Ovary (tissue), 10 donors: ENCODE data around the gene AMY2A. TPM values are rescaled to one million over a fixed set of nuclear protein-coding genes. Genes with fewer than 3 reads are reported as not detected.
"Not testable (repeated sequence)": the region's sequence is repeated elsewhere in the genome, so short reads cannot be mapped to it uniquely, and the experiment has no call there.

Experiments used
- DNase-seq, 5 donors: peaks; one replicate each; pipeline ENCODE4 v3.0.0-alpha.2; 2019 to 2020
- H3K27ac ChIP-seq, 2 donors: fragments of 200-600 bp; one replicate each; pipeline versions ENCODE4 v1.5.1 to v1.8.0; 2019 to 2022
- H3K27me3 ChIP-seq: fragments of 200-600 bp; one replicate; pipeline ENCODE4 v1.8.0; 2022
- H3K36me3 ChIP-seq: fragments of 200-600 bp; sonication (generic); one replicate; pipeline ENCODE4 v1.5.1; 2019
- H3K4me1 ChIP-seq: one replicate; pipeline ENCODE4 v1.8.1; 2013; ENCODE audit warnings: mild to moderate bottlenecking, moderate library complexity; ENCODE audit not compliant: insufficient read depth
- H3K4me3 ChIP-seq: fragments of 200-600 bp; sonication (generic); one replicate; pipeline ENCODE4 v1.5.1; 2017
- H3K9me3 ChIP-seq, 2 donors: fragments of 200-600 bp in 1 of 2; sonication (generic) in 1 of 2; one replicate each; pipeline versions ENCODE4 v1.5.1 to v1.8.1; 2013 to 2019; ENCODE audit warnings: mild to moderate bottlenecking in 1 of 2, moderate library complexity in 1 of 2
- EP300 ChIP-seq: sonication (generic); formaldehyde crosslinking; IDR thresholded peaks from one replicate; pipeline ENCODE4 v1.6.1; 2017; ENCODE audit warnings: antibody characterized with exemption
- POLR2A ChIP-seq: fragments of 450-650 bp; IDR thresholded peaks from one replicate; pipeline ENCODE4 v1.6.1; 2017; ENCODE audit warnings: antibody characterized with exemption, mild to moderate bottlenecking, moderate library complexity
- WGBS, 3 donors: extraction: QIAGEN DNeasy Blood & Tissue Kit in 1 of 3; methylation state at CpG; one replicate each; pipeline versions ENCODE4 v1.1.5 to v1.1.7; 2013 to 2017; 5-methylcytosine and 5-hydroxymethylcytosine counted together
- intact Hi-C, 4 donors: fragments of 100-400 bp; cut with DNase I; formaldehyde crosslinking; loops; one replicate each; pipeline versions ENCODE4 v1.11.0 to v1.15.1; 2022 to 2023
- long read RNA-seq, 3 donors: library from polyadenylated mRNA in 2 of 3; unstranded in 2 of 3; transcript quantifications; one replicate each; pipeline ENCODE4 v2.0.0 and lab custom pipeline, GENCODE V29; 2021 to 2026
- polyA plus RNA-seq, 2 donors: library from polyadenylated mRNA; stranded (reverse); fragments of 200-250 nt in 1 of 2; fragments of 350-450 nt in 1 of 2; fragmentation: Illumina TruSeq in 1 of 2; extraction: RNeasy Lipid Tissue Mini Kit (QIAGEN cat#74804) in 1 of 2; gene quantifications; one replicate each; pipeline ENCODE4 v1.2.3, GENCODE V29; 2013 to 2014
- total RNA-seq, 7 donors: library from RNA; depleted of rRNA in 2 of 7; stranded (reverse); fragments of >200 nt in 2 of 7; fragmentation: NEBNext Ultra II Directional in 3 of 7; extraction: Animal tissue kit (Norgen Biotek cat#: 25700) in 3 of 7; gene quantifications; one replicate each; pipeline versions ENCODE4 v1.1.0 to v1.2.4, GENCODE V29; 2016 to 2023
- TF ChIP-seq, protein P1 (sequence below), 3 donors: fragments of 450-650 bp in 2 of 3; fragments of 200-600 bp in 1 of 3; IDR thresholded peaks; one replicate each; pipeline versions ENCODE4 v1.5.1 to v1.8.0; 2016 to 2022; ENCODE audit warnings: antibody characterized with exemption in 3 of 3, mild to moderate bottlenecking in 1 of 3
- donor health status: DM: no; HTN: no; CAD: no; lungs with moderate emphysema.
- donor health status: DM: no; HTN: no; CAD: no.
- donor health status: Bipolar disorder and iron deficiency.
- donor health status: DM: yes; HTN: yes; CAD: no.
- donor health status: DM: no; HTN: no; CAD: no.
- donor health status: DM: yes; HTN: yes; CAD: no.

Gene AMY2A
- total RNA-seq = 1 to 10 TPM in 1 of 7 donors, under 1 TPM in 3, not detected in 3; 0.42 to 6.9 (median 0.78) TPM
- under 1 TPM in 1 of 2 donors, not detected in 1; 0.15 TPM for polyA plus RNA-seq
- long read RNA-seq, donor 1 = 0 reads
- long read RNA-seq, donor 2 = 0 reads
- long read RNA-seq, donor 3 = 0 reads

DNA sequence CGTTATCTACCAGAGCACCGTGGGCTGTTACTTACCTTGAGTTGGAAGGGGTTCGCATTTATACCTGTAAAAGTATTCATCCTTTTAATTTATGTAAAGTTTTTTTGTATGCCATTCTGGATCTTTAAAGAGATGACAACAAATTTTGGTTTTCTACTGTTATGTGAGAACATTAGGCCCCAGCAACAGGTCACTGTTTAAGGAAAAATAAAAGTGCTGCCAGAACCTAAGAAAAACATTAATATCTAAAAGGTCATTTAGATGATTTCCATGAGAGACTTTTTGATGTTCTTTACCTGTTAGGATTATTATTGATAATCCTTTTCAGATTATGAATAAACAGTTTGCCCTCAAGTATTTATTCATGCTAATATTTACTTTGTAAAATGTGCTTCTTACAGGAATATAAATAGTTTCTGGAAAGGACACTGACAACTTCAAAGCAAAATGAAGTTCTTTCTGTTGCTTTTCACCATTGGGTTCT is at the start of gene AMY2A:
Gene AMY2A (plus strand): TSS at position 434 of the 484 bp plus-strand sequence. CDS start 14 bp downstream, at position 448.
- DNase-seq, H3K4me3 ChIP-seq, H3K9me3 ChIP-seq, H3K27me3 ChIP-seq, H3K36me3 ChIP-seq, intact Hi-C loops, H3K27ac ChIP-seq, H3K4me1 ChIP-seq: not testable (repeated sequence)
- 83 to 93% (median 85%) methylated on average over 3 of the region's 3 CpGs for WGBS, 3 donors

DNA sequence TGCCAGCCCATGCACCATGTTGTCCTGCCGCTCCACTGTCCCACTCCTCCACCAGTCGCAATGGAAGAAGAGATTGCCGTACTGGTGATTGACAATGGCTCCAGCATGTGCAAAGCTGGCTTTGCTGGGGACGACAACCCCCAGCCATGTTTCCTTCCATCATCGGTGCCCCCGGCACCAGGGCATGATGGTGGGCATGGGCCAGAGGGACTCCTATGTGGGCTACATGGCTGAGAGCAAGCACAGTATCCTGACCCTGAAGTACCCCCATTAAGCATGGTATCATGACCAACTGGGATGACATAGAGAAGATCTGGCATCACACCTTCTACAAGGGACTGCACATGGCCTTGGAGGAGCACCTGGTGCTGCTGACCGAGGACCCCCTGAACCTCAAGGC is 47.7 kb upstream of the AMY2A start:
- intact Hi-C loops = no loop called here
- H3K4me3 ChIP-seq = no peak overlapping the region
- H3K4me1 ChIP-seq = no peaks in the 10 kb centered on the region
- no peaks in the 10 kb centered on the region for H3K36me3 ChIP-seq
- no peak overlapping the region for H3K27ac ChIP-seq
- DNase-seq = no peak
- WGBS, 3 donors = 96% methylated on average over 7 of the region's 7 CpGs
- TF ChIP-seq, protein P1, sequence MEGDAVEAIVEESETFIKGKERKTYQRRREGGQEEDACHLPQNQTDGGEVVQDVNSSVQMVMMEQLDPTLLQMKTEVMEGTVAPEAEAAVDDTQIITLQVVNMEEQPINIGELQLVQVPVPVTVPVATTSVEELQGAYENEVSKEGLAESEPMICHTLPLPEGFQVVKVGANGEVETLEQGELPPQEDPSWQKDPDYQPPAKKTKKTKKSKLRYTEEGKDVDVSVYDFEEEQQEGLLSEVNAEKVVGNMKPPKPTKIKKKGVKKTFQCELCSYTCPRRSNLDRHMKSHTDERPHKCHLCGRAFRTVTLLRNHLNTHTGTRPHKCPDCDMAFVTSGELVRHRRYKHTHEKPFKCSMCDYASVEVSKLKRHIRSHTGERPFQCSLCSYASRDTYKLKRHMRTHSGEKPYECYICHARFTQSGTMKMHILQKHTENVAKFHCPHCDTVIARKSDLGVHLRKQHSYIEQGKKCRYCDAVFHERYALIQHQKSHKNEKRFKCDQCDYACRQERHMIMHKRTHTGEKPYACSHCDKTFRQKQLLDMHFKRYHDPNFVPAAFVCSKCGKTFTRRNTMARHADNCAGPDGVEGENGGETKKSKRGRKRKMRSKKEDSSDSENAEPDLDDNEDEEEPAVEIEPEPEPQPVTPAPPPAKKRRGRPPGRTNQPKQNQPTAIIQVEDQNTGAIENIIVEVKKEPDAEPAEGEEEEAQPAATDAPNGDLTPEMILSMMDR (IDR thresholded peaks at IDR 0.05) = no peak
- TF ChIP-seq EP300 = no peak
- no peak for TF ChIP-seq POLR2A
- H3K9me3 ChIP-seq = no peaks in the 10 kb centered on the region
- no peaks in the 10 kb centered on the region for H3K27me3 ChIP-seq

DNA sequence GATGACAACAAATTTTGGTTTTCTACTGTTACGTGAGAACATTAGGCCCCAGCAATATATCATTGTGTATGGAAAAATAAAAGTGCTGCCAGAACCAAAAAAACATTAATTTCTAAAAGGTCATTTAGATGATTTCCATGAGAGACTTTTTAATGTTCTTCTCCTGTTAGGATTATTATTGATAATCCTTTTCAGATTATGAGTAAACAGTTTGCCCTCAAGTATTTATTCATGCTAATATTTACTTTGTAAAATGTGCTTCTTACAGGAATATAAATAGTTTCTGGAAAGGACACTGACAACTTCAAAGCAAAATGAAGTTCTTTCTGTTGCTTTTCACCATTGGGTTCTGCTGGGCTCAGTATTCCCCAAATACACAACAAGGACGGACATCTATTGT is 45.9 kb upstream of the AMY2A start, which contains the start of gene AMY2B:
Gene AMY2B (plus strand): TSS at position 301 of the 400 bp plus-strand sequence. CDS start 14 bp downstream, at position 315.
- H3K27ac ChIP-seq, H3K4me3 ChIP-seq, H3K36me3 ChIP-seq, H3K27me3 ChIP-seq, intact Hi-C loops, DNase-seq, H3K4me1 ChIP-seq, H3K9me3 ChIP-seq: not testable (repeated sequence)
- 92 to 95% (median 94%) methylated on average over 2 of the region's 2 CpGs for WGBS, 3 donors

DNA sequence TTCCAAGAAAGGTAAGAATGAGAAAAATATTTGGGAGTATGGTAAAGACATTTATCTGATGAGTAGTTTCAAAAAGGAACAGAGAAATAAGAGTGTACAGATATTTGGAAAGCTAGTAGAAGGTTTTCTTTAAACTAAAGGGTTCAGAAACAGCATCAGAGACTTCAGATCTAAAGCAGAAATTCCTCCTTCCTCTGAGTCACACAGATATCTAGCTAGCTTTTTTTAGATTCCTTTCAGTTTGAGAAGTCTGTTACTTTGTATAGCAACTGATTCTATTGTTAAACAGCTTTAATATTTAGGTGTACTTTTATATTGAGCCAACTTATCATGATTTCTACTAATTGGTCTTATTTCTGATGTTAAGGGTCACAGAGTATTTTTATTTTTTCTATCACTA is 41.2 kb upstream of the AMY2A start:
- Histone ChIP-seq H3K4me1 (no peaks in the 10 kb centered on the region), H3K36me3 (no peaks in the 10 kb centered on the region), H3K27me3 (no peaks in the 10 kb centered on the region), H3K4me3 (no peak overlapping the region), H3K9me3 (no peaks in the 10 kb centered on the region), H3K27ac (no peak overlapping the region)
- no peak for DNase-seq
- TF ChIP-seq POLR2A (no peak), EP300 (no peak)
- TF ChIP-seq, protein P1 (IDR thresholded peaks at IDR 0.05) = no peak
- intact Hi-C loops = no loop called here

DNA sequence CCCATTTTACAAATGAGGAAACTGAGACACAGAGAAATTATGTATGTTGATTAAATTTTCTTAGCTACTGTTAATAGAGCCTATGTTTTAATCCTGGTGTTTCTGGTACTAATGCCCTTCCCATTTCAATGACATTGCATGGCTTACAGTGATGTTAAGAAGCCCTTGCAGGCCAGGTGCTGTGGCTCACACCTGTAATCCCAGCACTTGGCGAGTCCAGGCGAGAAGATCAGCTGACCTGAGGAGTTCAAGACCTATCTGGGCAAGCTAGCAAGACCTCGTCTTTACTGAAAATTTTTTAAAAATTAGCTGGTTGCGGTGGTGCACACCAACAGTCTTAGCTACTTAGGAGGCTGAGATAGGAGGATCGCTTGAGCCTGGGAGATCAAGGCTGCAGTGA is 40.4 kb upstream of the AMY2A start:
- H3K9me3 ChIP-seq, H3K27me3 ChIP-seq, H3K27ac ChIP-seq, DNase-seq, H3K36me3 ChIP-seq, H3K4me3 ChIP-seq, intact Hi-C loops, H3K4me1 ChIP-seq: not testable (repeated sequence)
- WGBS, 3 donors = 89 to 99% (median 92%) methylated on average over 3 to 5 of the region's 5 CpGs

DNA sequence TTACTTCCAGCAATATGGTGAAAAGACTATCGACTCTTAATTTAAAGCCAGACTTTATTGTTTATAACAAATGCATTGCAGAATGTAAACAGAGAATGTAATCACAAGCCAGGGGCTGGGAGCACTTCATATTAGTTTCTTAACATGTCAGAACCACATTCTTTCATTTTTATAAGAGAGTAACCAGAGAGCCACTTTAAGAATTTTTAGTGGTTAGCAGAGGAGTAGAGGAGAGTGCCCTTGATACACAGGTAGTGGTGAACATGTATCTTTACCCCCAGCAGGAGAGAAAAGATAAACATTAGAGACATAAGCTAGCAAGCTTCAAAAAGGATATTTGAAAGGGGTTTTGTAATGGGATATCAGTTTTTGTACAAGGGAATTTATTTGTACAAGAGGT is 34.8 kb upstream of the AMY2A start:
- no peaks in the 10 kb centered on the region for H3K36me3 ChIP-seq
- DNase-seq = no peak
- no peaks in the 10 kb centered on the region for H3K4me1 ChIP-seq
- 9 to 40% (median 12%) methylated on average over 1 of the region's 1 CpG for WGBS, 3 donors
- intact Hi-C loops = no loop called here
- H3K27me3 ChIP-seq = no peaks in the 10 kb centered on the region
- no peak for TF ChIP-seq POLR2A
- no peak overlapping the region for H3K27ac ChIP-seq
- H3K9me3 ChIP-seq = no peaks in the 10 kb centered on the region
- H3K4me3 ChIP-seq = no peak overlapping the region
